ENCODE measurements around the gene BMPR2.
"Not testable (repeated sequence)": the region's sequence is repeated elsewhere in the genome, so short reads cannot be mapped to it uniquely, and the experiment has no call there.

BMPR2 gene

DNA sequence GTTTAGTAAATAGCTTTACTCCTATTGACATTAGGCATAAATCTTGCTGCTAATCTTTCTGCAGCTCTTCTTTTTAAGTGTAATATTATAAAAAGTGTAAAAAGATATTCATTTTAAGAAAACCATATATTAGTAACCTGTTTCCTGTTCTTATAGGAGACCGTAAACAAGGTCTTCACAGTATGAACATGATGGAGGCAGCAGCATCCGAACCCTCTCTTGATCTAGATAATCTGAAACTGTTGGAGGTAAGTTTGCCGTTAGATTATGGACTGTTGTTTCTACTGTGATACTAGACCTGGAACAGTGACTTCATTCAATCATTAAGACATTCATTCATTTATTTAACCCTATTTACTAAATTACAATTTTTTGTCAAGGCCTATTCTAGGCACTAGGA, 138.6 kb downstream of the BMPR2 start:
- in situ Hi-C loops (cut with MboI; ENCODE audit: low sequenced_read_pairs), result no loop called here

DNA sequence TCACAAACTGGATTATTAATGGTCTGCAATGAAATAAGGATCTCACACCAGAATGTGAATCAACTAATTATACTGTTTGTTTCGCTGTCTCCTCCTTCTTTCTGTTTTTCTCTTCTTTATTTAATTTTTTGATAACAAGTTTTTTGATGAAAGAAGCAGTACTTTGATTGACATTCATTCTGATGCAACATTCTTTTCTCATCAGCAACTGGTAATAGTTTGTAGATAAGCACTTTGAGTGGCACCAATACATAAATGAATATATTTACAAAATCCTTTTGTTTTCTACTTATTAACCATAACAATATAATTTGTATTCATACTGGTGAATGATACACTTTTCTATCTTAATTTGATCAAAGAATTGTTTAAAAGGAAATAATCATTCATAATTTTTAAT, 143.3 kb downstream of the BMPR2 start:
- in situ Hi-C loops (cut with MboI; ENCODE audit: low sequenced_read_pairs), result no loop called here

DNA sequence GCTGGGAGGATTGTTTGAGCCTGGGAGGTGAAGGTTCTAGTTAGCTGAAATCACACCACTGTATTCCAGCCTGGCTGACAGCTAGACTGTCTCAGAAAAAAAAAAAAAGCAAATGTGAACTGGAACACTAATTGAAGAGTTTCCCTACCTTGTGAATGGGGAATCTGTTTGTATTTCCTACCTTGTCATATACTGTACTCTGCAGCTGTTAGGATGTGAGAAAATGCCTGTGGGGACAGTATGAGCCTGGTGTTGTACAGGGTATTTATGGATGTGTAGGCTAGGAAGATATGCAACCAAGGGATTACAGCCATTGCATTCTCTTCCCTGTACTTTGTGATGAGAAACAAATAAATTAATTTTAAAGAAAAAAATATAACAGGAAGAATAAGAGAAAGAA, 145.3 kb downstream of the BMPR2 start:
- in situ Hi-C loops (cut with MboI; ENCODE audit: low sequenced_read_pairs), result no loop called here

DNA sequence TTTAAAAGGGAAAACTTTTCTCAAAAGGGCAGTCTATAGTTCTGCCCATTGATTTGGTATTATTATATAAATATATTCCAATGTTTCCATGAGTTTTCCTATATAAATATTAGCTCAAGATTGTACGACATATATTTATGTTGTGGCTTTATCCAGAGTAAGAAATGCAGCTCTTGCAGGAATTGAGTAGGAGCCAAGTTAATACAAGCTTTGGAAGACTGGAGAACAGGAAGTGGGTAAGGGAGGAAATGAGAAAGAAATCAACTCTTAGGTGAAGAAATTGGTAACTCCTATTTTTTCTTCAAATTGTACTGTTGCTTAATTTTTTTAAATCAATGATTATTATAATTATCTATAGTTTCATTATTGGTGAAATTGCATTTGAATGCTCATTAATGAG, 153.3 kb downstream of the BMPR2 start:
- in situ Hi-C loops (cut with MboI; ENCODE audit: low sequenced_read_pairs), result no loop called here

DNA sequence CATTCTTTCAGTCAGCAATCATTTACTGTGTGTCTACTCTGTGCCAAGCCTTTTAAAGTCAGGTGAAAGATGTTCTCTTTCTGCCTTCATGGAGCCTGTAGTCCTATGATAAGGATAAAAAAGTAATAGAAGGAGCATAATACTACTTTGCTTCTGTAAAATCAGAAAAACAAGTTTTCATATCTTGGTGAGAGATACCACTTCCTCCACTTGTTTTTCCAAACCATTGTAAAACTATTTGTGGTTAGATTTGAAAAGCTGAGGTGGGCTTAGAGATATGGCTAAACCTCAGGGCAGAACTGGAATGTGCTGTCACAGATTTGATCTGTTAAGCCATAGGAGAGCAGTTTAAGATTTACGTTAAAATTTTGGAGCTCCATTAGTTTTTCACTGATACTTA, 153.9 kb downstream of the BMPR2 start:
- in situ Hi-C loops (cut with MboI; ENCODE audit: low sequenced_read_pairs), result no loop called here

DNA sequence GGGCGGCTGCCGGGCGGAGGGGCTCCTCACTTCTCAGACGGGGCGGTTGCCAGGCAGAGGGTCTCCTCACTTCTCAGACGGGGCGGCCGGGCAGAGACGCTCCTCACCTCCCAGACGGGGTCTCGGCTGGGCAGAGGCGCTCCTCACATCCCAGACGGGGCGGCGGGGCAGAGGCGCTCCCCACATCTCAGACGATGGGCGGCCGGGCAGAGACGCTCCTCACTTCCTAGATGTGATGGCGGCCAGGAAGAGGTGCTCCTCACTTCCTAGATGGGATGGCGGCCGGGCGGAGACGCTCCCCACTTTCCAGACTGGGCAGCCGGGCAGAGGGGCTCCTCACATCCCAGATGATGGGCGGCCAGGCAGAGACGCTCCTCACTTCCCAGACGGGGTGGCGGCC, 159.2 kb downstream of the BMPR2 start:
- in situ Hi-C loops (cut with MboI; ENCODE audit: low sequenced_read_pairs), result not testable (repeated sequence)

DNA sequence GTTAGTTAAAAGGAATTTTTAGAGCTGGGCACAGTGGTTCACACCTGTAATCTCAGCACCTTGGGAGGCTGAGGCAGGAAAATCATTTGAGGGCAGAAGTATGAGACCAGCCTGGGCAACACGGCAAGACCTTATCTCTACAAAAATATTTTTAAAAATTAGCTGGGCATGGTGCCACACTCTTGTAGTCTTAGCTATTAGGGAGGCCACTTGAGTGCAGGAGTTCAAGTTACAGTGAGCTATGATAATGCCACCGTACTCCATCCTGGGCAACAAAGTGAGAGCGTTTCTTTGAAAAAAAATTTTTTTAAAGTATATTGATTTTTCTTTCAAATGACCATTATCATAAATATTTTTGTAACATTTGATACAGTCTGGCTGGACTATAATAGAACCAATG, 165.0 kb downstream of the BMPR2 start:
- in situ Hi-C loops (cut with MboI; ENCODE audit: low sequenced_read_pairs), result no loop called here

DNA sequence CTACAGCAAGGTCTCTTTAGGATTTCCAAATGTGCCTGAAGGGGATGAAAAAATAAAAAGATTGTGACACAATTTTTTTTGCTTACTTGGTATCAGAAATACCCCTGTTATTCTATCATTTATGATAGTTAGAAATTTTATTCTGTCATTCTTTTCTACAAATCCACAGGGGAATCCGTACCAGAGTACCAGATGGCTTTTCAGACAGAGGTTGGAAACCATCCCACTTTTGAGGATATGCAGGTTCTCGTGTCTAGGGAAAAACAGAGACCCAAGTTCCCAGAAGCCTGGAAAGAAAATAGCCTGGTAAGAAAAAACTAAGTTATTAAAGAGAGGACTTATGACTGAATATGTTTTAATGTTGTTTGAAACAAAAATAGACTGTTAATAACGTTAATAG, 166.0 kb downstream of the BMPR2 start:
- in situ Hi-C loops (cut with MboI; ENCODE audit: low sequenced_read_pairs), result no loop called here

DNA sequence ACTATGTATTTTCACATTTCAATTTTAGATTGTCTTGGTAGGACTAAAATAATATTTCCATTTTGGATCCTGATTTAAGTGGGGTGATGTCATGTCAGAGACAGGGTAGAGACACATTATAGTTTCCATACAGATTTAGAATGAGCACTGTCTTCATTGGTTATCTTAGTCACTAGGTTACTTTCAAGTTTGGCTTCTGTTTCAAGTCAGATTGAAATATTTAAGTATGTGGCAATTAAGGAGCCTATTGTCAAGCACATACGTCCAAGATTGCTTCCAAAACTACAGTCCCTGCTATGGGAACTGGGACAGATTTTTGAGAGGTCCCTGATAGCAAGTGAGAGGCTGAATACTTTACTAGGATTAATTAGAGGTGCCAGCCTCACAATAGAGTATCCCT, 169.4 kb downstream of the BMPR2 start:
- in situ Hi-C loops (cut with MboI; ENCODE audit: low sequenced_read_pairs), result no loop called here

DNA sequence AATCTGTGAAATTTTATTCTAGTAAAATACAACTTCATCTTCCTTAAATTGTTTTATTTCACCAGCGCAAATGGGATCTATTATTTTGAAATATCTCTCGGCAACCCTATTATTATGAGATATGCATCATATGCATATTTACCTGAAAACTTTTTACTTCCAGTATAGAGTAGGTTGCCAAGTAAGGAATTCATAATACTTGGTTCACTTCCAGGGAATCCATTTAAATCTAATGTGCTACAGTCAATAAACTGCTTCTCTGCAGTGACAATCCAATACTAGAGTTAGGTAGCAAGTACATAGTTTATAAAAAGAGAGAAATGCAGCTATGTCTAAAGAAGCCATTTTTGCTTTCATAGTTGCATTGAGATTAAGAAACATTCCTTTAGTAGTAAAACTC, 169.8 kb downstream of the BMPR2 start:
- in situ Hi-C loops (cut with MboI; ENCODE audit: low sequenced_read_pairs), result no loop called here

DNA sequence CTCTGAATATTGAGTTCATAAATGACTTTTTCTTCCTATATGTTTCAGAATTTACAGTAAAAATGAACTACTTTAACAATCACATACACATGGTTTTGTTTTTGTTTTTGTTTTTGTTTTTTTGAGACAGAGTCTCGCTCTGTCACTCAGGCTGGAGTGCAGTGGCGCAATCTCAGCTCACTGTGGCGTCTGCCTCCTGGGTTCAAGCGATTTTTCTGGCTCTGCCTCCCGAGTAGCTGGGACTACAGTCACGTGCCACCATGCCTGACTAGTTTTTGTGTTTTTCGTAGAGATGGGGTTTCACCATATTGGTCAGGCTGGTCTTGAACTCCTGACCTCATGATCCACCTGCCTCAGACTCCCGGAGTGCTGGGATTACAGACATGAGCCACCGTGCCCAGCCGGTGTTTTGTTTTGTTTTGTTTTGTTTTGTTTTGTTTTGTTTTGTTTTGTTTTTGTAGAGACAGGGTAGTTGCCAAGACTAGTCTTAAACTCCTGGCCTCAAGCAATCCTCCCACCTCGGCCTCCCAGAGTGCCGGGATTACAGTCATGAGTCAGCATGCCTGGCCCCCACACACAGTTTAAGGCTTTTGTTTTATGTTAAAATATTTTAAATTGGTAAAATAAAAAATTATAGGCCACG, 170.5 kb downstream of the BMPR2 start:
- in situ Hi-C loops (cut with MboI; ENCODE audit: low sequenced_read_pairs), result not testable (repeated sequence)

DNA sequence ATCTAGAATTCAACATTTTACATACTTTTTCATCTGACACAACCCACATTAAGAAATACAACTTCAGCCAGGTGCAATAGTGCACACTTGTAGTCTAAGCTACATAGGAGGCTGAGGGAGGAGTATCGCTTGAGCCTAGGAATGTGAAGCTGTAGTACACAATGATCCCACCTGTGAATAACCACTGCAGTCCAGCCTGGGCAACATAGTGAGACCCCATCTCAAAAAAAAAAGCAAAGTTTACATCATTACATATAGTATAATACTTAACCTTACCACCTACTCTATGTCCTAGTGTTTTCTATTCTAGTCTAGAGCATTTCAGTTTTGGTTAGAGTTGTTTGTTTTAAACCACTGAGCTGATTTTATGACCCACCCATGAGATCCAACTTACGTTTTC, 172.1 kb downstream of the BMPR2 start:
- in situ Hi-C loops (cut with MboI; ENCODE audit: low sequenced_read_pairs), result no loop called here

DNA sequence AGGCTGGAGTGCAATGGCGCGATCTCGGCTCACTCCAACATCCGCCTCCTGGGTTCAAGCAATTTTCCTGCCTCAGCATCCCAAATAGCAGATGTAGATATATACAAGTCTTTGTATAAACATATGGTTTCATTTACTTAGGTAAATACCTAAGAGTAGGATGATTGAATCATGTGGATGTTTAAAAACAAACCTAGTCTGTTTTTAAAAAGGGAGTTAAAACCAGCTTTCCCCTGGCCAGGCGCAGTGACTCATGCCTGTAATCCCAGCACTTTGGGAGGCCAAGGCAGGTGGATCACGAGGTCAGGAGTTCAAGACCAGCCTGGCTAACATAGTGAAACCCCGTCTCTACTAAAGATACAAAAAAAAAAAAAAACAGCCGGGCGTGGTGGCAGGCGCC, 174.9 kb downstream of the BMPR2 start:
- in situ Hi-C loops (cut with MboI; ENCODE audit: low sequenced_read_pairs), result not testable (repeated sequence)

DNA sequence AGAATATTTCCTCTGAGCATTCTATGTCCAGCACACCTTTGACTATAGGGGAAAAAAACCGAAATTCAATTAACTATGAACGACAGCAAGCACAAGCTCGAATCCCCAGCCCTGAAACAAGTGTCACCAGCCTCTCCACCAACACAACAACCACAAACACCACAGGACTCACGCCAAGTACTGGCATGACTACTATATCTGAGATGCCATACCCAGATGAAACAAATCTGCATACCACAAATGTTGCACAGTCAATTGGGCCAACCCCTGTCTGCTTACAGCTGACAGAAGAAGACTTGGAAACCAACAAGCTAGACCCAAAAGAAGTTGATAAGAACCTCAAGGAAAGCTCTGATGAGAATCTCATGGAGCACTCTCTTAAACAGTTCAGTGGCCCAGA, 179.2 kb downstream of the BMPR2 start:
- in situ Hi-C loops (cut with MboI; ENCODE audit: low sequenced_read_pairs), result no loop called here

DNA sequence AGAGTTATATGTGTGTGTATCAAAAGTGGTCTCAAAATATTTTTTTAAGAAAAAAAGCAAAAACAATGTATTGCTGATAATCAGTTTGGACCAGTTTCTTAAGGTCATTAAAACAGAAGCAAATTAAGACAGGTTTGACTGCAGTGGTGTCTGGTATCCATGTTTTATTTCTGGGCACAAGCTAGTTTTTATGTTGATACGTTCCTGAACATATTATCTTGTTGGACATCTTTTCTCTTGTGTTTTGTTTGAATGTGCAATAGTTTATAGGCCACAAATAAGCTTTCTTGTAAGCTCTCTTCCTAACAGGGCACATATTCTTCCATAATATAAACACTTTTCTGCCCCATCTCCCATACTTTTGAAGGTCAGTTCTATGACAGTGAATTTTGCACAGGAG, 184.1 kb downstream of the BMPR2 start:
- in situ Hi-C loops (cut with MboI; ENCODE audit: low sequenced_read_pairs), result no loop called here

DNA sequence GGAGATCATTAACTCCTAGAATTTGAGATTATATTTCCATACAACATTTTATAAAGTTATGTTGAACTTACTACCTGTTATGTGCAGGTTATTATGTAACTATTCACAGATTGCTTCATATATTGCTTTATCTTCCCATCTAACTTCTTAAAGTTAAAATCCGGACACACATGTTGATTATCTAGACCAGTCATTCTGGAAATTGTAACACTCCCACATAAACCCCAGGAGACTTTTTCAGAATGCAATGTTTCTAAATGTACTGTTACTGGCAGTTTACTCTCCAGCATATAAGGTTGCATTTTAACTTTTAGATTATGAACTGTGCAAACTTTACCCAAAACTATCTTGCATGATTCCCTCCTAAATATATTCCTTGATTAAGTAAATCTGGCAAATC, 188.1 kb downstream of the BMPR2 start:
- in situ Hi-C loops (cut with MboI; ENCODE audit: low sequenced_read_pairs), result no loop called here

DNA sequence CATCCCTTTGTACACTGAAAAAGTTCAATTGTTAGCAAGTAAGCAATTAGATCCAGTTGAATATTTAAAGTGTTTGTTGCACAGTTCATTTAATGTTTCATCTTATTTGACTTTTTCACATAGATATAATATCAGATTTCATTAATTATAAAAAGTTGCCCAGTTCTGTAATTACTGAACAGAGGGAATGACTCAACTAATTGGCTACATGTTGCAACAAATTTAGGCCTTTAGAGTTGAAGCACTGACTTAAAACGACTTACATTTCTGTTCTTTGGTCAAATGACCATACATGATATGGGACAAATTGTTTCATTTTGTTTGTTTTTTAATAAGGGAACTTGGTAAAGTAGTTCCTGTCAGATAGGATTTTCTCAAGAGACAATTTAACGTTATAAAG, 190.2 kb downstream of the BMPR2 start:
- in situ Hi-C loops (cut with MboI; ENCODE audit: low sequenced_read_pairs), result no loop called here

DNA sequence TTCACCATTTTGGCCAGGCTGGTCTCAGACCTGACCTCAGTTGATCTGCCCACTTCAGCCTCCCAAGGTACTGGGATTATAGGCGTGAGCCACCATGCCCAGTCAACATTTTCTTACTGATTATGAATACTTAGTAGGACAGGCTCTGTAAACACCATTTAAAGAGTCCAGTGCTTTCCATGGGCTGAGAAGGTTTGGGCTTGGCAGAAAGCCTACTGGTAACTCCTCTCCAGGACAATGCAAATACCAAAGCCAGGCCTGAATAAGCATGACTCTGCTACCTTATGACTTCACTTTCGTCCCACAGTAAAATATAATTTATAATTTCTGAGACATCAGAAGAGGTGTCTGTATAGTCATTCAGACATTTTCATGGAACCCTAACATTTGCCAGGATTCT, 198.4 kb downstream of the BMPR2 start:
- in situ Hi-C loops (cut with MboI; ENCODE audit: low sequenced_read_pairs), result no loop called here

DNA sequence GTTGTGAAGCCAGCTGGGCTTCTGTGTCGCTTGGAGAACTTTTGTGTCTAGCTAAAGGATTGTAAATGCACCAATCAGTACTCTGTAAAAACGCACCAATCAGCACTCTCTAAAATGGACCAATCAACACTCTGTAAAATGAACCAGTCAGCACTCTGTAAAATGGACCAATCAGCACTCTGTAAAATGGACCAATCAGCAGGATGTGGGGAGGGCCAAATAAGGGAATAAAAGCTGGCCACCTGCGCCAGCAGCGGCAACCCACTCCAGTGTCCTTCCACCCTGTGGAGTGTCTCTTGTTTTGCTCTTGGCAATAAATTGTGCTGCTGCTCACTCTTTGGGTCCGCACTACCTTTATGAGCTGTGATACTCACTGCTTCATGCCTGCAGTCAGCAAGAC, 199.1 kb downstream of the BMPR2 start:
- in situ Hi-C loops (cut with MboI; ENCODE audit: low sequenced_read_pairs), result loop anchor here (25.0 kb wide), 1 partner anchor 887 kb away; no protein-coding TSS in a partner anchor

DNA sequence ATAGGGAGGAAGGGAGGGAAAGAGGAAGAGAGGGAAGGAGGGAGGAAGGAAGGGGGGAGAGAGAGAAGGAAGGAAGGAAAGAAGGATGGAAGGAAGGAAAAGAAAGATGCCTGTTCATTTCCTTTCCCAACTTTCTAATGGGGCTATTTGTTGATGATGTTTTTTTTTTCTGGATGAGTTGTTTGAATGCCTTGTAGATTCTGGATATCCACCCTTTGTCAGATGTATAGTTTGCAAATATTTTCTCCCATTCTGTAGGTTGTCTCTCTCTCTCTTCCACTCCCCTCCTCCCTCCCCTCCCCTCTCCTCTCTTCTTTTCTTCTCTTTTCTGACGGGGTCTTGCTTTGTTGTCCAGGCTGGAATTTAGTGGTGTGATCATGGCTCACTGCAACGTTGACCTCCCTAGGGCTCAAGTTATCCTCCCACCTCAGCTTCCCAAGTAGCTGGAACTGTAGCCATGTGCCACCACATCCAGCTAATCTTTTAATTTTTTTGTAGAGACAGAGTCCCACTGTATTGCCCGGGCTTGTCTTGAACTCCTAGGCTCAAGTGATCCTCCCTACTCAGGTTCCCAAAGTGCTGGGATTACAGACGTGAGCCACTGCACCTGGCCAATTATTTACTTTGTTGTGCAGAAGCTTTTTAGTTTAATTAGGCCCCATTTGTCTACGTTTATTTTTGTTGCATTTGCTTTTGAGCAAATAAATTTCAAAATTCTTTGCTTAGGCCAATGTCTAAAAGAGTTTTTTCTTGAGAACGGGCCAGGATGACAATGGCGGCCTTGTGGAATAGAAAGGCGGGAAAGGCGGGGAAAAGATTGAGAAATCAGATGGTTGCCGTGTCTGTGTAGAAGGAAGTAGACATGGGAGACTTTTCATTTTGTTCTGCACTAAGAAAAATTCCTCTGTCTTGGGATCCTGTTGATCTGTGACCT, 201.4 kb downstream of the BMPR2 start:
- in situ Hi-C loops (cut with MboI; ENCODE audit: low sequenced_read_pairs), result loop anchor here (25.0 kb wide), 1 partner anchor 885 kb away; no protein-coding TSS in a partner anchor

DNA sequence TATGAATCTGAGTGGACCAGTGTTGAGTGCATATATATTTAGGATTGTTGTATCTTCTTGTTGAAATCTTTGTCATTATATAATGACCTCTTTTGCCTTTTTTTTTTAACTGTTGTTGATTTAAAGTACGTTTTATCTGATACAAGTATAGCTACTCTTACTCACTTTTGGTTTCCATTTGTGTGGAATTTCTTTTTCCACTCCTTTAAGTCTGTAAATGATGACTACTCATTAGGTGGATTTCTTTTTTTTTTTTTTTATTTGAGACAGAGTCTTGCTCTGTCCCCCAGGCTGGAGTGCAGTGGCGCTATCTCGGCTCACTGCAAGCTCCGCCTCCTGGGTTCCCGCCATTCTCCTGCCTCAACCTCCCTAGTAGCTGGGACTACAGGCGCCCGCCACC, 206.7 kb downstream of the BMPR2 start:
- in situ Hi-C loops (cut with MboI; ENCODE audit: low sequenced_read_pairs), result loop anchor here (25.0 kb wide), 1 partner anchor 879 kb away; no protein-coding TSS in a partner anchor

DNA sequence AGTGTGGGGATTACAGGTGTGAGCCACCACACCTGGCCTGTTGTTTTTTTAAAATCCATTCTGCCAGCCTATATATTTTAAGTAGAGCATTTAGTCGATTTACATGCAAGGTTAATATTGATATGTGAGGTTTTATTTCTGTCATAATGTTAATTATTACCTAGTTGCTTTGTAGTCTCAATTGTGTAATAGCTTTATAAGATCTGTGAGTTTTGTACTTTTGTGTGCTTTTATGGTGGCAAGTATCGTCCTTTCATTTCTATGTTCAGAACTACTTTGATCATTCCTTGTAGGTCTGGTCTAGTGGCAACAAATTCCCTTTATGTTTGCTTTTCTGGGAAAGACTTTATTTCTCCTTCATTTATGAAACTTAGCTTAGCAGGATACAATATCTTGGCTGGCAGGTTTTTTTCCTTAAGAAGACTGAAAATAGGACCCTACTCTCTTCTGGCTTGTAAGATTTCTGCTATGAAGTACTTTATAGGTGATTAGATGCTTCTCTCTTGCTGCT, 207.6 kb downstream of the BMPR2 start:
- in situ Hi-C loops (cut with MboI; ENCODE audit: low sequenced_read_pairs), result loop anchor here (25.0 kb wide), 1 partner anchor 879 kb away; no protein-coding TSS in a partner anchor

All from HL-60/S4 (cell line).